Measurements from ENCODE around the gene FAM168A.

FAM168A gene

DNA sequence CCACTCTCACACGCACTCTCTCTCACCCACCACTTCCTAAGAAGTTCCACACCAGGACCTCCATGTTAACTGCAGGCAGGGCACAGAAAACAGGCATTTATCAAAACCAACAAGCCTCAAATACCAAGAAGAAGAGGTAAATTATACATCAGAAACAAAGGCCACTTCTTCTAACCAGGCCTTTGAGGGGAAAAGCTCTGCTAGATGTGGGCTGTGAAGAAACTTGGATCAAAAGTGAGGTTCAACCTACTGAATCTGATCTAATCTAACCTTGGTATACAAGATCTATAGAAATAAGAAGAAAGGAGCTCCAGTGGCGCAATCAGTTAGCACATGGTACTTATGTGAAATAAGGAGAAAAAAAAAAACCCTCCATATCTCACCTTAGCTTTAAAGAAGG lies 91.9 kb downstream of the FAM168A start:
- POLR2A ChIA-PET: no interaction called here
- TF ChIP-seq, protein P1, sequence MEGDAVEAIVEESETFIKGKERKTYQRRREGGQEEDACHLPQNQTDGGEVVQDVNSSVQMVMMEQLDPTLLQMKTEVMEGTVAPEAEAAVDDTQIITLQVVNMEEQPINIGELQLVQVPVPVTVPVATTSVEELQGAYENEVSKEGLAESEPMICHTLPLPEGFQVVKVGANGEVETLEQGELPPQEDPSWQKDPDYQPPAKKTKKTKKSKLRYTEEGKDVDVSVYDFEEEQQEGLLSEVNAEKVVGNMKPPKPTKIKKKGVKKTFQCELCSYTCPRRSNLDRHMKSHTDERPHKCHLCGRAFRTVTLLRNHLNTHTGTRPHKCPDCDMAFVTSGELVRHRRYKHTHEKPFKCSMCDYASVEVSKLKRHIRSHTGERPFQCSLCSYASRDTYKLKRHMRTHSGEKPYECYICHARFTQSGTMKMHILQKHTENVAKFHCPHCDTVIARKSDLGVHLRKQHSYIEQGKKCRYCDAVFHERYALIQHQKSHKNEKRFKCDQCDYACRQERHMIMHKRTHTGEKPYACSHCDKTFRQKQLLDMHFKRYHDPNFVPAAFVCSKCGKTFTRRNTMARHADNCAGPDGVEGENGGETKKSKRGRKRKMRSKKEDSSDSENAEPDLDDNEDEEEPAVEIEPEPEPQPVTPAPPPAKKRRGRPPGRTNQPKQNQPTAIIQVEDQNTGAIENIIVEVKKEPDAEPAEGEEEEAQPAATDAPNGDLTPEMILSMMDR (IDR thresholded peaks at IDR 0.05; ENCODE audit: control extremely low read depth, extremely low read depth, low read depth, missing control alignments): no peak
- CTCF ChIA-PET: interaction anchor here (0.6 kb wide), 1 partner anchor 9 kb away, joined by 3 read pairs; no protein-coding TSS in a partner anchor
- no peak for DNase-seq (ENCODE audit: extremely low spot score)

DNA sequence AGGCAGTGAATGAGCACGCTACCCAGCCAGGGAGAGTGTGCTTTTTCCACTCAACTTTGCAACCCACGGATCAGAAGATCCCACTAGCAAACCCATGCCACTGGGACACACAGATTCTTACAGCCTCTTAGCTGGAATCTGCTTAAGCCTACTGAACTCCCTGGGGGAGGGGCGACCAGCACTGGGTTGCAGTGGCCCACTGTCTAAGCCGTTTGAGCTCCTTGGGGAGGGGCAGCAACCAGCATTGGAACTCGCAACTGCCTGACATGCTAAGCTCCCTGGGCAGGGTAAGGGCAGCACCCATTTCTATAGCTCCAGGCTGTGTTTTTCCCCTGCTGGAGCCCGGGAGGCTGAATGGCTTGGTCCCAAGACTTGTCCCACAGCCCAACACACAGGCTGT lies 99.6 kb downstream of the FAM168A start:
- CTCF ChIA-PET: no interaction called here
- TF ChIP-seq, protein P1 (IDR thresholded peaks at IDR 0.05; ENCODE audit: control extremely low read depth, extremely low read depth, low read depth, missing control alignments): no peak

DNA sequence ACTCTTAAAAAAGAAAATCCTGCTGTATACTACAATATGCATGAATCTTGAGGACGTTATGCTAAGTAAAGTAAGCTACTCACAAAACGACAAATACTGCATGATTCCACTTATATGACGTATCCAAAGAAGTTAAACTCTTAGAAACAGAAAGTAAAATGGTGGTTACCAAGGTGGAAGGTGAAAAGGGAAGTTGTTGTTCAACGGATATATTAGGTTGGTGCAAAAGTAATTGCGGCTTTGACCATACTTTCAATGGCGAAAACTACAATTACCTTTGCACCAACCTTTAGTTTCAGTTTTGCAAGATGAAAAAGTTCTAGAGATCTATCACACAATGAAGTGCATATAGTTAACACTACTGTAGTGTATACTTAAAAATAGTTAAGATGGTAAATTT lies 101.8 kb downstream of the FAM168A start:
- TF ChIP-seq, protein P1 (IDR thresholded peaks at IDR 0.05; ENCODE audit: control extremely low read depth, extremely low read depth, low read depth, missing control alignments): no peak
- ChIA-PET POLR2A (no interaction called here), CTCF (no interaction called here)
- no peak for DNase-seq (ENCODE audit: extremely low spot score)

More for the DNA sequence above, 99.6 kb downstream of the FAM168A start:
- POLR2A ChIA-PET: no interaction called here
- no peak for DNase-seq (ENCODE audit: extremely low spot score)

DNA sequence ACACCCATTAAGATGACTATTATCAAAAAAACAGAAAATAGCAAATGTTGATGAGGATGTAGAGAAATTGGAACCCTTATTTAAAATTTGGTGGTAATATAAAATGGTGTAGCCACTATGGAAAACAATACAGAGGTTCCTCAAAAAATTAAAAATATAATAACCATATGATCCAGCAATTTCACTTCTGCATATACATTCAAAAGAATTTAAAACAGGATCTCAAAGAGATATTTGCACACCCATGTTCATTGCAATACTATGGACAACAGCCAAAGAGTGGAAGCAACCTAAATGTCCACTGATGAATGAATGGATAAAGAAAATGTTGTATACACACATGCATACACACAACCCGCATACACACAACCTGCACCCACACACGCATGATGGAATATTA lies 102.2 kb downstream of the FAM168A start:
- TF ChIP-seq, protein P1 (IDR thresholded peaks at IDR 0.05; ENCODE audit: control extremely low read depth, extremely low read depth, low read depth, missing control alignments): no peak
- POLR2A ChIA-PET: no interaction called here
- no peak for DNase-seq (ENCODE audit: extremely low spot score)
- CTCF ChIA-PET: no interaction called here

DNA sequence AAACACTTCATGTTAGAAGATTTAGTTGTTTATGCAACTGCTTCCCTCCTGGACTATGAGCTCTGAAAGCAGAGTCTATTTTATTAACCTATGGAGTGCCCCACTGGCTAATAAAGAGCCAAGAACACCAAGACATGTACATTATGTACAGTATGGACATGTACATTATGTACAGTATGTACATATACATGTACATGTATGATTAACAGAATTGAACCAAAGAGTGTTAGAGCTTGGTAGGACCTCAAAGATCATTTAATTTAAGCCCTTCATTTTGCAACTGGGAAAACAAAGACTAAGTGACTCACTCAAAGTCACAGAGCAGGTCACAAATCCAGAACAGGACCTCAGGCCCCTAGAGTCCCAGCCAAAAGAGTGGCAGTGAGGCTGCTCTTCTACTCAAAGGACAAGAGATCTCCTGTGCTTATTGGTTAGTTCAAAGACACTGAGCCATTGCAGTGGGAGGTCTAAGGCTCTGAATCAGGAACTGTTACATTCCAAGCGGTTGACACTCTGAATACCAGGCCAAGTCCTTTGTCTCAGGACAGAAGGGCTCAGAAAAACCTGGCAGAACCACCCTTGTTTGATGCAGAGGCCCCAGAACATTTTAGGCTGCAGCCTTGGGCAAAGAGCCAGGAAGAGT lies 103.8 kb downstream of the FAM168A start:
- POLR2A ChIA-PET: no interaction called here
- TF ChIP-seq, protein P1 (IDR thresholded peaks at IDR 0.05; ENCODE audit: control extremely low read depth, extremely low read depth, low read depth, missing control alignments): no peak
- no peak for DNase-seq (ENCODE audit: extremely low spot score)
- CTCF ChIA-PET: interaction anchor here (0.7 to 1.5 kb wide), 3 partner anchors 10 to 27 kb away, joined by 3 to 6 read pairs (median 3); no protein-coding TSS in a partner anchor

DNA sequence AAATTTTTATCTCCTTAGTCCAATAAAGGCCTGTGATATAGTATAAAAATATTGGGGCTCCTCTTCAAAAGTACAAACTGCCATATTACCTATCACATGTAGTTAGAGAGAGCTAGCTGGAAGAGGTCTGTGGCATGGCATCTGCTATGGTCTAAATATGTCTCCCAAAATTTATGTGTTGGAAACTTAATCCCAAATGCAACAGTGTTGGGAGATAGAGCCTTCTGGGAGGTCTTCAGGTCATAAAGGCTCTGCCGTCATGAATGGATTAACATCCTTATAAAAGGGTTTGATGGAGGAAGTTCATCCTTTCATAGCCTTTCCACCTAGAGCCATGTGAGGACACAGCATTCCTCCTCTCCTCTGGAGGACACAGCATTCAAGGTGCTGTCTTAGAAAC lies 116.3 kb downstream of the FAM168A start:
- POLR2A ChIA-PET: no interaction called here
- TF ChIP-seq, protein P1 (IDR thresholded peaks at IDR 0.05; ENCODE audit: control extremely low read depth, extremely low read depth, low read depth, missing control alignments): no peak
- CTCF ChIA-PET: interaction anchor here (4.0 kb wide), 1 partner anchor 13 kb away, joined by 19 read pairs; no protein-coding TSS in a partner anchor
- DNase-seq (ENCODE audit: extremely low spot score): no peak

Data from GM10248 (cell line).